HG02884 (cell line): ENCODE data around the gene ACOT13.
"Not testable (repeated sequence)": the region's sequence is repeated elsewhere in the genome, so short reads cannot be mapped to it uniquely, and the experiment has no call there.

ENCODE experiments used
- ATAC-seq: cut with Tn5 transposase; IDR thresholded peaks from one replicate; pipeline ENCODE4 v1.9.1; 2021; ENCODE audit warnings: mild to moderate bottlenecking, moderate library complexity; ENCODE audit not compliant: unreplicated experiment

Gene ACOT13

GRCh38 chr6:24661759-24662158, 5.1 kb upstream of the ACOT13 start:
- ATAC-seq: not testable (repeated sequence)

GRCh38 chr6:24662236-24662635, 4.6 kb upstream of the ACOT13 start:
- no peak for ATAC-seq

GRCh38 chr6:24663189-24663588, 3.7 kb upstream of the ACOT13 start:
- no peak for ATAC-seq

- ATAC-seq: no peak
Measured at GRCh38 chr6:24664046-24664987, 2.6 kb upstream of the ACOT13 start.

GRCh38 chr6:24666097-24666640, 708 bp upstream of the ACOT13 start:
- ATAC-seq: peak; percentile 33

- ATAC-seq: peak; percentile 5
Measured at GRCh38 chr6:24667378-24667803, 514 bp downstream of the ACOT13 start.

- not testable (repeated sequence) for ATAC-seq
Measured at GRCh38 chr6:24668066-24668996, 1.5 kb downstream of the ACOT13 start.

GRCh38 chr6:24668997-24669361, 2.1 kb downstream of the ACOT13 start:
- ATAC-seq: no peak

GRCh38 chr6:24670492-24670891, 3.6 kb downstream of the ACOT13 start:
- ATAC-seq: not testable (repeated sequence)

GRCh38 chr6:24671077-24671476, 4.2 kb downstream of the ACOT13 start:
- not testable (repeated sequence) for ATAC-seq

GRCh38 chr6:24672620-24673182, 5.8 kb downstream of the ACOT13 start:
- no peak for ATAC-seq

- ATAC-seq: no peak
Measured at GRCh38 chr6:24673625-24674024, 6.7 kb downstream of the ACOT13 start.

- ATAC-seq: not testable (repeated sequence)
Measured at GRCh38 chr6:24678792-24679352, 12.0 kb downstream of the ACOT13 start.

GRCh38 chr6:24680582-24680981, 13.7 kb downstream of the ACOT13 start:
- ATAC-seq: no peak

GRCh38 chr6:24683297-24684296, 16.7 kb downstream of the ACOT13 start:
- ATAC-seq: no peak

GRCh38 chr6:24686408-24686807, 19.5 kb downstream of the ACOT13 start:
- no peak for ATAC-seq

GRCh38 chr6:24686946-24687345, 20.1 kb downstream of the ACOT13 start:
- ATAC-seq: no peak

- no peak for ATAC-seq
Measured at GRCh38 chr6:24689964-24690363, 23.1 kb downstream of the ACOT13 start.

GRCh38 chr6:24690593-24690992, 23.7 kb downstream of the ACOT13 start:
- no peak for ATAC-seq
